GM21723 (cell line): ENCODE data around the gene AGBL3.

ENCODE experiments used
- ATAC-seq: cut with Tn5 transposase; IDR thresholded peaks from one replicate; pipeline ENCODE4 v1.9.1; 2021; ENCODE audit warnings: mild to moderate bottlenecking, moderate library complexity; ENCODE audit not compliant: unreplicated experiment

AGBL3 gene

DNA sequence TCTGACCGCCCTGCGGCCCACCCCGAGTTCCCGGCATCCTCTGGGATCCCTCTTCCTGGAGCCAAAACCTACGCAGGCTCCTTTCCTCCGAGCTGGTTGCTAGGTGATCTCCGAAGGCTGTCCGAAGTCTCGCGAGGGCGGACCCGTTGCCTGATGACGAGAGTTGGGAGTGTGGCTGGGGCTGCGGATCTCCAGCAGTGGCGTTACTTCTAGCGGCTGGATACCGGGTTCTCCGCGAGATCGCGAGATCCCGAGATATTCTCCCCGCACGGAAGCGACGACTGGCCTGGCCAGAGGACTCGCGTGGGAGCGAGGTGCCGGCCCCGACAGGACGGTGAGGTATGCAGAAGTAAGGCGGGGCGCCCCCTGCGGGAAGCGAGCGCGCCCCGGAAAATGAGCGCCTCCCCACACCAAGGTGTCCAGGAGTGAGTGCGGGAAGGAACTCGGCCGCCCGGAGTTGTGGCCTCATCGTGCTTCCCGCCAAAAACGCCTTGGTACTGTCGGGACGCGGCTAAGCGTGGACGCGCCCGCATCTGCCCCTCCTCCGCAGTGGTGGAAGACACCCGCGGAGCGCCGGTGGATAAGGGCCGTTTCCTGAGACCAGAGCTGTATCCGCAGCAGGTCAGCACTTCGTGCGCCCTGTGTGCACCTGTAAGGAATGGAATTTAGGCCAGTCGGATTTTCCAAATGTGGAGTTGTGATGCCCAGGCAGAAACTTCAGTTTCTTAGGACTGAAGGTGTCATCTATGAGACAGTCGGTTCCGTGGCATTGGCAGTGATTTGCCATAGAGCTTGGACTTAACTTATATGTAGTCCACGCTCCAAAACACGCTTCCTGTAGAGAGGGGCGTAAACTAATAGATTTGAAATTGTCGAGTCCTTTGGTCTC, at the start of gene AGBL3:
TSS of gene AGBL3 (plus strand) at position 146 of the 889 bp plus-strand sequence. CDS start 1,426 bp downstream, outside the sequence.
- ATAC-seq: peak; percentile 95

DNA sequence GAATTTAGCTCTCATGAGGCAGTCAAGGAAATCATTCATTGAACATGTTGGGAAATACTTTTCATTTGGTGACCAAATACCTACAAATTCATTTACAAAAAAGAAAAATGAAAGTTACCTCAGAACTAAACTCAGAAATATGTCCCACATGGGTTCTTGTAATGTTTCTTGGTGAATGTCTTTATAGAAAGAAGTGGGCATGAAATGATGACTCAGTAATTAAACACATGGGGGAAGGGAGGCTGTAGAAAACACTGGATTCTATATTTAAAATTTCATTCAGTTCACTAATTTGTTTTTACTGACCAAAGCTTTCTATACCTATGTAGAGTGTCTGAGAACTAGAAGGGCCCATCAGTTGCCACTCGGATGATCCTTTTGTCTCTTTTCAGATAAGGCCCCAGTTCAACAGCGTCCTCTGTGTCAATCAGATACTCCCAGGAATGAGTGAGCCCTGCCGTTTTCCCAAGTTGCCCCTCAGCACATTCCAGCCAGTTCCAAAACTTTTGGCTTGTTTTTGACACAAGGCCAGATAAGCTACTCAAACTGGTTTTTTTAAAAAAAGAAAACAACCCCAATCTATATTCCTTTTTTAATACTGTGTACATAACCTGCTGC, 49.3 kb upstream of the AGBL3 start:
- no peak for ATAC-seq

DNA sequence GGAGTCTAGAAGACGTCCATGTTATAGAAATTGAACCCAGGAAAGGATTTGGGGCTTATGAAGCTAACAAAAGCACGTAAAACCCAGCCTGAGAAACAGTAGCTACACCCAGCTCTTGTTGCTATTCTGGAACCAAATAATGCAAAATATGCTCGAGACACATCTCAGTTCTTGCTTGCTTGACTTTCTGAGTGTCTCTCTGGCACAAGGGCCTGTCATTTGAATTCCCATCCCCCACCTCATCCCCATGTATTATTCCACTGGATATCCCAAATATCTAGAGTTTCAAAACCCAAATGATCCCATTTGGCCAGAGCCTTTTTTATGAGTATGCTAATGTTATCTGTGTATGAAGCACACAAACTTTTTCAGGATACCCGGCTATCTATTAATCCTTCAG, 48.2 kb upstream of the AGBL3 start:
- no peak for ATAC-seq

DNA sequence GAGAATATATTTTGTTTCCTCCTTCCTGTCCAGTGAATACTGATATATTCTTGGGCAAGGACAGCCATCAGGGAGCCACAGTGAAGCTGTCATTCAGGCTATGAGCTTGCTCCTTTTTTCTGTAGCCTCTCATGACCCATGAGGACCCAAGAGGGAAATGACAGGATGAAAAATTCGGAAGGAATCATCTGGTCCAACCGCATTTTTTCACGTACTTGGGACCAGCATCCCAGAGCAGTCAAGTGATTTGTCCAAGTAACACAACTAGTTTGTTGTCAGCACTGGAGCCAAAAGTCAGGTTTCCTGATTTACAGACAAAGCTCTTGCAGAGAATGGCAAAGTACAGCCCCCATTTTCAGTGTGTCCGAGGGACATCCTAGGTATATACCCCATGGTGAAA, 47.2 kb upstream of the AGBL3 start:
- ATAC-seq: no peak

DNA sequence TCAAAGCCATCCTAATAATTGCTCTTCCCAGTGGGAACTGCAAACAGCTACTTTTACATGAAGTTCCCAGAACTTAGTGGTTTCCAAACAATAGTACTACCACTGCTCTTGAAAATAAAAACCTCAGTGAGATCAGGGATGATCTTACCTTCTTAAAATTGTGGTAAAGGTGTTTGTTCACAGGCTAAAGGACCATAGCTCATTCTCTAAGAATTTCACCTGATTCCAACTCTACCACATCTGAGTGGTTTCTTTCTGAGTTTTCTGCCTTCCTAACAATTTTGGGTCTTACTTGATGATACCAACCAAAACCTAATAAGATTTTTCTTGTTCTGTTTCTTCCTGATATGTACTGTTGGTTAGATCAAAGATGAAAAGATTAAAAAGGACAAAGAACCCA, 45.6 kb upstream of the AGBL3 start:
- ATAC-seq: no peak

DNA sequence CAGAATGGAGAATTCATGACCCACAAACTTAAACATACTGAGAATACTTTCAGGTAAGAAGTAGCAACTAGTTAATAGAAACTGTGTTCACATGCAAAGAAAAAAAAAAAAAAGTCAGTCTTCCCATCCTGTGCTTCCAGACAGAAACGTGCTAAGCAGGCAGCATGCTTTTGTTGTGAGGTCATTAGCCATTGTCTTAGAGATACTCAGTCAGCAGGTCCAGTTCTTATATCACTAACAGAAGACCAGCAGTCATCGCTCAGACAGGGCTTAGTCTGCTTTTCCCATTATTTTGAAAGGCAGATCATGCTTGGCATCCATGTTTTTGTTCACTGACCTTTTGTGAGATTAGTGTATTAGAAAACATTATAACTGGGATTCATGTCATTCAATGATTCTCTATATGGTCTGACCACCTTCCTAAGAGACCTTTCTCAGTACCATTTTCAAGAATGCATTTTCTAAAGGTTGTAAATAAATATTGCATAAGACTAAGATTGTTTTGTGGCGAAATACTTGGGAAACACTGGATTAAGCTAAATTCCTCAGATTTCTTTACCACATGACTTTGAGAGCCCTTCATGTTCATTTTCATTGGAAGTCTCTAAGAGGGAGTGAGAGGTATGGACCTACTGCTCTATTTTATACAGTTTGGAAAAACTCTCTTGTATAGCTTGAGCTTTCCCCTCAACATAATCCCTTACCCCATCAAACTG, 45.0 kb upstream of the AGBL3 start:
- no peak for ATAC-seq

DNA sequence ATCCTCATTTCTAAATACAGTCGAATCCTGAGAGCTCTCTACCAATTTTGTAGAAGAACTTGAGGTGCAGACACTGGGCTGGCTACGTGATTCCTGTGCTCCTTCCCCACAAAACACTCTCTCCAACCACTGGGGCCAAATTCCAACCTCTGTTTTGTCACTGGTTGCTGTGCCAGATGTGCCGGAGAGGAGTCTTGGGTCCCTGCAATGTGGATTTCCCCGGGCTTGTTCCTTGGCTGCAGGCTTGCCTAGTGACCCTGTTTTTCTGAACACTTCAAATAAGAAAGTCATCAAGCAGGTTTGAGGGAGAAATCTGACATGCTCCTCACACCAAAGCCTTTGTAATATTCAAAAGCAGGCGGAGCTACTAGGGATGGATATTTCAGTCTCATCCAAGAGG, 44.4 kb upstream of the AGBL3 start:
- no peak for ATAC-seq

DNA sequence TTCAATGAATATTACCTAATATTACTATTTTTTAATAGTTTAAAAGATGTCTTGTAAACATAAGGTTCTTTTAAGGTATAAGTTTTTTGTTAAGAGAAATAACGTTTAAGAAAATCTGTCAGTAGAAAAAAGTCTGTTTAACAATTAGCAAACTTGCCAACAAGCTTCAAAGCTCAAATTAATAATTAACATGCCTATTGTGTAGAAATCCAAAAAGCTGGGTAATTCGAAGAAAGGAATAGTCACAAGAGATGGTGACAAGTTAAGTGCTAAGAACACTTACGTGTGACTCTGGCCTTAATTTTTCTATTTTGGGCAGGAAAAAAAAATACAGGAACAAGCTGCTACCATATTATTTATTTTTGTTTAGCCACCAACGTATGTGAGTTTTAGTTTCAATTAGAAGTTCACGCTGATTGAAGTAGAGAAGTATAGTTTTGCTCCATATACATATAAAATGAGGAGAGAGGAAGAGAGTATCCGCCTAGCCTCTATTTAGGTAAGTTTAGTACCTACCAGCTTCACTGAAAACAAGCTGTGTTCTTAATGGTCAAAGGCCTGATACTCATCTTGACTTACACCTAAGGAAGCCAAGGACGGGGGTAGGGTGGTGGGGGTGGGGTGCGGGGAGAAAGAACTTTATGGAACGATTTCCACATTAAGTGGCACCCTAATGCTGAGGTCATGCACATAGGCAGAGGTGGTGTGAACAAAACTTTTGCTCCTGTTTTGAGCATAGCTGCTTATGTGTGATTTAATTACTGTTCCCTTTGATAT, 43.4 kb upstream of the AGBL3 start:
- ATAC-seq: no peak

DNA sequence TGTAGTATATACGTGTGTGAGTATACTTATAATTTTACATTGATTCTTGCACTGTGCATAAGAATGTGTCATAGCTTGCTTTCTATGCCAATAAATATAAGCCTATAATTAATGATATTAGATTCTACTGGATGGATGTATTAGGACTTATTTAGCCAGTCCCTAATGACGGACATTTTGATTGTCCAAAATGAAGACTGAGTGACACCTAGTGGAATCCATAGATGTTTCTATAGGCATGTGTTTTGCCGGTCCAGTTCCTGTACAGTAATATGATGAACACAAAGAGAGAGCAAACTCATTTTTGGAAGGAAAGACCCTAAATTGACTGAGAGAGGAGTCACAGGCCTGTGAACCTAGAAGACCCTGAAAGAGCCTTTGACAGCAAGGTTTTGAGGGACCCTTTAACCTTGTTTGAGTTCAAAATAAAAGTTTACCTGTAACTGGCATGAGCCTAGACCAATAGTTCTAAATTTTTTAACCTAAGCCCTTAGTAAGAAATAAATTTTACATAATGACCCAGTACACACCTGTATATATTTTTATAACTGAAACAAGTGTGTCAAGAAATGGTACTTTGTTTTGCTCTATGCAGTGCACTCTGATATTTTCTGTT, 42.4 kb upstream of the AGBL3 start:
- ATAC-seq: peak; percentile 67

DNA sequence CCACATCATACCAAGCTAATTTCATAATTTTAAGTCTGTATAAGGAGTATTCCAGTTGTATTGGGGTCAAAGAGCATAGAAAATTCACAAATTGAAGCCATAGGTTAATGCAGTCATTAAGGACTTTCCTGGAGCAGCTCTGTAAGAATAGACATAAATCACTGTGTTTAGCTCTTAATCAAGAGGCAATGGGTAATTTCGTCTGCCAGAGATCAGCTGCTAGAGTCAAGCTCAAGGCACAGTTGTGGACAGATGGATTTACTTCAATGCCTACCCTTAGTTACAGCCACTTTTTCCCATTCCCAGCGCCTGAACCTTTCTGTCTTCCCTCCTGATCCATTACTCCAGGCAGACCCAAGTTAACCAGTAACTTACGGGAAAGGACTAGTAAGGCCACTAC, 40.6 kb upstream of the AGBL3 start:
- ATAC-seq: no peak

DNA sequence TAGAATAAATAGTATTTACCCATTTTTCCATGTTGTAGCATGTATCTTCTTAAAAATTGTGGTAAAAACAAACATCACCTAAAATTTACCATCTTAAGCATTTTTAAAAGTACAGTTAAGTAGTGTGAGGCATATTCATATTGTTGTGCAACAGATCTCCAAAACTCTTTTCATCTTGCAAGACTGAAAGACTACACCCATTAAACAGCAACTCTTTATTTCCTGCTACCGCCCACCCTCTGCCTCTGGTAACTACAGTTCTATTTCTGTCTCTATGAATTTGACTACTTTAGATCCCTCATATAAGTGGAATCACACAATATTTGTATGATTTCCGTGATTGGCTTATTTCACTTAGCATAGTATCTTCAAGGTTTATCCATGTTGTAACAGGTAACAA, 40.0 kb upstream of the AGBL3 start:
- ATAC-seq: no peak

DNA sequence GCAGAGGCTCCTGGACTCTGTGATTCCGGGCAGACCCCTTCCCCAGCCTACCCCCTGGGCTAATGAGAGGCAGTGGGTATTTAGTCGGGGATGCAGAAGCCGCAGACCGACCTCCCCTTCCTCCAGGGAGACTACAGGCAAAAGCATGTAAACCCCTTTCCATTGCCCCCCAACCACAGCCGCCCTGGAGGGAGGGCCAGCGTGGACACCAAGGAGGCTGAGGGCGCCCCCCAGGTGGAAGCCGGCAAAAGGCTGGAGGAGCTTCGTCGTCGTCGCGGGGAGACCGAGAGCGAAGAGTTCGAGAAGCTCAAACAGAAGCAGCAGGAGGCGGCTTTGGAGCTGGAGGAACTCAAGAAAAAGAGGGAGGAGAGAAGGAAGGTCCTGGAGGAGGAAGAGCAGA, 39.0 kb upstream of the AGBL3 start:
- no peak for ATAC-seq

DNA sequence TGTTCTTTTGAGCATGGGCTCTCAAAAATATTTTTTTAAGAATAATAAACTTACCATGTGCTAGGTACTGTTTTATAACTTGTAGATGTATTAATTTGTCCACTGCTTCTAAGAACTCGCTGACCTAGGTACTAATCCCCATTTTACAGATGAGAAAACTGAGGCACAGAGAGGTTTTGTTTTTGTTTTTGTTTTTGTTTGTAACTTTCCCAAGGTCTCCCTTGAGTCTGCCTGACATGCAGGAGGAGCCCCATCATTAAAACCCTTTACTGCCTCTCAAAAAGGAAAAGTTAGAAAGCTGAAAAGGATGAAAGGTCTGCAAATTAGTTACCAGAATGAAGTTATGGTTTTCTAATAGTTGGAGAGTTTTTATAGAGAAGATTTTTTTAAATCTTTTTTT, 38.5 kb upstream of the AGBL3 start:
- no peak for ATAC-seq

DNA sequence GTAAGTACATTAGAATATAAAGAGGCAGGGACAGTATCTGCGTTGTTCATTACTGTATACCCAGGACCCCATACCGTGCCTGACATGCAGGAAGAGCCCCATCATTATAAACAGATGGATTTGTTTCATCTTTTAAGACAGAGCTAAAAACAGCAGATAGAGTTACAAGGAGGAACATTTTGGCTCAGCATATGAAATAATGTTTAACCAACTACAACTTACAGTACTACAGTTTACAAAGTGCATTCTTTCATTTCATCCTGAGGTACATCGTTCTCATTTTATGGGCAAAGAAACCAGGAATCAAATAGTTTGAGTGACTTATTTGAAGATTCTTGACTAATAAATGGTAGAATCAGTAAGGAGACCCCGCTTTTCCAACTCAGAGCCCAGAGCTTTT, 38.1 kb upstream of the AGBL3 start:
- ATAC-seq: no peak

DNA sequence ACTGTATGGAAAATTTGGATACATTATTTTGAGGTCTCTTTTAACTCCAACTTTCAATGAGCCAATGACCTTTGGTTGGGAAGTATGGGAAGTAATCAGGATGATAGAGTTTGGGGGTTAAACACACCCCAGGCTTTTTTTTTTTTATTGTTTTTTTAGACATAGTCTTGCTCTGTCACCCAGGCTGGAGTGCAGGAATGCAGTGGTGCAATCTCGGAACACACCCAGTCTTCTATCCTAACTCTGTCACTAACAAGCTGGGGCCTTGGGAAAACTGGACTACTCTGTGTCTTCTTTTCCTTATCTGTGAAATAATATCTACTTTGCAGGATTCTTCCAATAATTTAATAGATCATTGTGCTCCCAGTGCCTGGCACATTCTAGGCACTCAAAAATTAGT, 37.6 kb upstream of the AGBL3 start:
- ATAC-seq: no peak

DNA sequence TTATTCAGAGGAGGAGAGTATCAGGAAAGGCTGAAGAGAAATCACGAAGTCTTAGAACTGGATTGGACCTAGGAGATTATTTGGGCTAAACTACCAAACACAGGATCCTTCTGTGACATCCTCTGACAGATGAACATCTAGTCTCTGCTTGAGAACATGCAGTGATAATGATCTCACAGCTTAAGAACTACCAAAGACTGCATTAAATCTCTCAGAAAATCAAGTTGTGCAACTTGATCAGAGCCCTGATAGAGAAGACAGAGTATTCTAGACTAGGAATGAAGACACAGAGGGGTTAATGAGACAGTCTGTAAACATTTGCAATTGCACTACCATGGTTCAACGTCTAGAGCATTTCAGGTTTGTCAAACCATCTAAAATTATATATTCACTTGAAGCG, 37.1 kb upstream of the AGBL3 start:
- no peak for ATAC-seq

DNA sequence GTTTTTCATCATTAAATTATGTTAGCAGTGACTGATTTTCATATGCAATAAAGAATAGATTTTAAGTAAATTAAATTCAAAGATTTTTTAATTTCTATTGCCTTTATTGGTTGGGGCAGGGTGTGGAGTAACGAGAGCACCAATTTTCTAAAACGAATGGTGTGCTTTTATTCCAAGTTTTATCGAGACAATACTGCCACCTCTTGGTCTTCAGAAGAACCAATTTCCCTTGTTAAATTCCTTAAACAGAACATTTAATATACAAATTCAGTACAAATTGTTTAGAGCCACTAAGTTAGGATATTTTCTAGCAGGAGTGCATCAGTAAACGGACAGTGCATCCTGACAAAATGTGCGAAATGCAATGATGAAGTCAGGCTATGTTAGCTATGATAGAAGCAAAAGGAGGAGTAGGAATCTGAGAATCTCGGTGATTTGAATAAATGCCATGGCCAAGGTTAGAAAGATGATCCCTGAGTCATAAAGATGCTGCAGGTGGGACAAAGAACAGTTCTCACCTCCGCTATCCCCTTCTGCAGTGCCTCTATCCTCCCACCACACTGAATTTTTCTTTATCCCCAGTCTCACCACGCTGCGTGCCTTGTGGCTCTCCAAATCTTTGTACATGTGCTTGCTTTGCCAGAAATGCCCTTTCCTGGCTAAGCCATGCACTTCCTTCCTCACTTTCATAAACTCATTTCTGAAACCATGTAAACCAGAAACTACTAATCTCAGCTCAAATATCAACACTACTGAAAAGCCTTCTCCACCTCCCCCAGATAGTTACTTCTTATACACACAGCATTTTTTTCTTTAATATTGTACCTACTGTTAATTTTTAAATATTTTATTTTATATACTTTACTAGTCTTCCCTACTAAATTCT, 31.9 kb upstream of the AGBL3 start:
- no peak for ATAC-seq

DNA sequence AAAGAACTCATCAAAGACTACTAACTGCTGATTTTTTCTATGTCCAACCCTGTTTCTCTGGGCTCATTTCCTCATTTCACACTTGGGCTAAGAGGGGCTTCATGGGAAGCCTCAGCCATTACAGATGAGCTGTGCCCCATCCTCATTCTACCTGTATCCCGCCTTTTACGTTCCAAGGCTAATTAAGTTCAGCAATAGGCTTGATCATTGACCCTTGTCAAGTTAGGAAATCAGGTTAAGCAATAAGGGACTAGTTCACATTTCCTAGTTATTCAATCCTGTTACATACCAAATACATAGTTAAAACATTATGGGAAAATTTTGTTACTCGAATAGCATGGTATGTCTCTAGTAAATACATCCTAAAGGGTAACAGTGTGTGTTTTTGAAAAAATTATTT, 29.3 kb upstream of the AGBL3 start:
- ATAC-seq: no peak

DNA sequence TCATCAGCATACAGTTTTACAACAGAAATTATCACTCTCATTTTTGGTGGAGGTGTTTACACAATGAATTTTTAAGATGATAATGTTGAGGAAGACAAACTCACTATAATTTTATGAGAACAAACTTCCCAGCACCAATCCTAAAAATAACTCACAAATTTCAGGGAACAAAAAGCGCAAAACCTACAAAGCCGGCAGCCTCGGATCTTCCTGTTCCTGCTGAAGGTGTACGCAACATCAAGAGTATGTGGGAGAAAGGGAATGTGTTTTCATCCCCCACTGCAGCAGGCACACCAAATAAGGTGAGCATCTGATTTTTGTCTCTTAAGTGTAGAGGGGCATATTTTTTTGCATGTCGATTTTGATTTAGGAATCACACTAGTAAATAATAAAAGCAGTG, 26.5 kb upstream of the AGBL3 start:
- no peak for ATAC-seq
